Endodermal cell (in vitro differentiated cells): ENCODE measurements around the gene RHOU. TPM values are rescaled to one million over a fixed set of nuclear protein-coding genes. Genes with fewer than 3 reads are reported as not detected.

Source experiments
- DNase-seq: peaks from one replicate; pipeline ENCODE4 v3.0.0-alpha.2; 2017
- H3K27ac ChIP-seq: 2 replicates; pipeline ENCODE4 v1.5.1; 2013; ENCODE audit warnings: mild to moderate bottlenecking, low read depth, low read length, moderate library complexity
- H3K27me3 ChIP-seq: 2 replicates; pipeline ENCODE4 v1.6.1; 2013; ENCODE audit warnings: mild to moderate bottlenecking, low read length, moderate library complexity; ENCODE audit not compliant: insufficient read depth, control insufficient read depth, poor library complexity, severe bottlenecking
- H3K36me3 ChIP-seq: 2 replicates; pipeline ENCODE4 v1.7.0; 2013; ENCODE audit warnings: mild to moderate bottlenecking, low read length, moderate library complexity; ENCODE audit not compliant: control insufficient read depth, insufficient read depth
- H3K4me1 ChIP-seq: one replicate; pipeline ENCODE4 v1.7.0; 2013; ENCODE audit warnings: low read length; ENCODE audit not compliant: control insufficient read depth, insufficient read depth
- H3K4me3 ChIP-seq: 2 replicates; pipeline ENCODE4 v1.5.1; 2013; ENCODE audit warnings: mild to moderate bottlenecking, low read length, moderate library complexity
- H3K9ac ChIP-seq: 2 replicates; pipeline ENCODE4 v1.6.1; 2013; ENCODE audit warnings: mild to moderate bottlenecking, low read length, moderate library complexity; ENCODE audit not compliant: poor library complexity, severe bottlenecking; ENCODE audit errors: extremely low read depth
- H3K9me3 ChIP-seq: 2 replicates; pipeline ENCODE4 v1.6.1; 2013; ENCODE audit warnings: mild to moderate bottlenecking, low read length, moderate library complexity; ENCODE audit not compliant: control insufficient read depth
- H3K27ac Mint-ChIP-seq: 2 replicates; pipeline ENCODE4 v1.8.0; 2020; ENCODE audit warnings: mixed read lengths
- H3K27me3 Mint-ChIP-seq: 2 replicates; pipeline ENCODE4 v1.8.0; 2021; ENCODE audit warnings: mild to moderate bottlenecking, mixed read lengths; ENCODE audit not compliant: insufficient read depth
- H3K36me3 Mint-ChIP-seq: 2 replicates; pipeline ENCODE4 v1.8.0; 2020; ENCODE audit warnings: low read depth, mixed read lengths
- H3K4me1 Mint-ChIP-seq: 2 replicates; pipeline ENCODE4 v1.8.0; 2020; ENCODE audit warnings: mixed read lengths
- H3K4me3 Mint-ChIP-seq: 2 replicates; pipeline ENCODE4 v1.8.0; 2020; ENCODE audit warnings: mild to moderate bottlenecking, moderate library complexity, mixed read lengths
- H3K9me3 Mint-ChIP-seq: 2 replicates; pipeline ENCODE4 v1.8.0; 2020; ENCODE audit warnings: mild to moderate bottlenecking, mixed read lengths
- CTCF ChIP-seq: fragments of 200-600 bp; sonication (generic); conservative IDR thresholded peaks from 2 replicates; pipeline ENCODE4 v1.5.0; 2021; ENCODE audit warnings: antibody characterized with exemption, mild to moderate bottlenecking
- WGBS, 2 experiments: methylation state at CpG; one replicate each; pipeline versions ENCODE4 v1.1.5 to v1.1.7; 2013; ENCODE audit warnings: missing lambda C conversion rate in 2 of 2, mixed read lengths in 1 of 2; ENCODE audit not compliant: insufficient coverage in 1 of 2, insufficient read length in 1 of 2; 5-methylcytosine and 5-hydroxymethylcytosine counted together
- total RNA-seq, 2 donors: library from RNA; stranded (reverse); fragmentation: NEBNext Ultra II Directional in 1 of 2; extraction: Animal tissue kit (Norgen Biotek cat#: 25700) in 1 of 2; gene quantifications; 2 replicates in 1 of 2; 3 replicates in 1 of 2; pipeline ENCODE4 v1.2.1, GENCODE V29; 2021

RHOU gene
- total RNA-seq, 2 donors from 2014 or later: 9.0 to 12.0 TPM

GRCh38 chr1:228791791-228792190 lies 56.5 kb downstream of the RHOU start:
- no peak overlapping the region for H3K9ac ChIP-seq
- H3K27ac Mint-ChIP-seq: no peak overlapping the region
- no peak overlapping the region for H3K4me3 ChIP-seq
- WGBS, 2 experiments: 88 to 93% methylated on average over 2 to 3 of the region's 3 CpGs
- no peak overlapping the region for H3K4me3 Mint-ChIP-seq
- peaks cover 30% of the 10 kb centered on the region for H3K27me3 Mint-ChIP-seq
- H3K27me3 ChIP-seq: peaks cover 67% of the 10 kb centered on the region
- no peaks in the 10 kb centered on the region for H3K36me3 Mint-ChIP-seq
- no peak for DNase-seq
- TF ChIP-seq CTCF: no peak
- no peaks in the 10 kb centered on the region for H3K4me1 Mint-ChIP-seq
- no peaks in the 10 kb centered on the region for H3K9me3 Mint-ChIP-seq
- no peaks in the 10 kb centered on the region for H3K9me3 ChIP-seq
- no peak overlapping the region for H3K27ac ChIP-seq
- H3K4me1 ChIP-seq: peaks cover 4% of the 10 kb centered on the region
- H3K36me3 ChIP-seq: no peaks in the 10 kb centered on the region

DNA sequence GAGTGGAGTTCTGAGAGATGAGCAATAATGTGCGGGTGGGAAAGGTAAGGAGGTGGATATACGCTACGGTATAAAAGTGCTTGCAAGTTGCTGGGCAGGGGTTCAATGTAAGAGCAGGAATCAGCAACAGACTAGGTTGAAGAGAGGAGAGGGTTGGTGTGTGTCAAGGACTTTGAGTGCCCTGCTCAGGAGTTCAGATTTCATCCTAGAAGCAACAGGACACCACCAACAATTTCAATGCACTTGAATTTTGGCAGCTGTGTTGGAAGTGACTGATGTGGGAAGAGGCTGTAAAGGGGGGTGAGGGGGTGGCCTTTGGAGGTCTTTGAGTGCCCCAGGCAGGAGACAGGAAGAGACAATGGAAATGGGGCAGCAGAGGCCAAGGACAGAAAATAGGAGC lies 57.3 kb downstream of the RHOU start:
- Mint-ChIP-seq H3K27ac (no peak overlapping the region), H3K9me3 (no peaks in the 10 kb centered on the region), H3K27me3 (peaks cover 24% of the 10 kb centered on the region), H3K4me1 (no peaks in the 10 kb centered on the region), H3K4me3 (no peak overlapping the region), H3K36me3 (no peaks in the 10 kb centered on the region)
- no peak overlapping the region for H3K4me3 ChIP-seq
- WGBS, 2 experiments: 70 to 84% methylated on average over 3 of the region's 3 CpGs
- H3K27me3 ChIP-seq: peaks cover 60% of the 10 kb centered on the region
- no peak overlapping the region for H3K9ac ChIP-seq
- H3K36me3 ChIP-seq: no peaks in the 10 kb centered on the region
- no peak overlapping the region for H3K27ac ChIP-seq
- no peaks in the 10 kb centered on the region for H3K9me3 ChIP-seq
- H3K4me1 ChIP-seq: peaks cover 4% of the 10 kb centered on the region
- no peak for TF ChIP-seq CTCF
- peak; percentile 54 for DNase-seq

DNA sequence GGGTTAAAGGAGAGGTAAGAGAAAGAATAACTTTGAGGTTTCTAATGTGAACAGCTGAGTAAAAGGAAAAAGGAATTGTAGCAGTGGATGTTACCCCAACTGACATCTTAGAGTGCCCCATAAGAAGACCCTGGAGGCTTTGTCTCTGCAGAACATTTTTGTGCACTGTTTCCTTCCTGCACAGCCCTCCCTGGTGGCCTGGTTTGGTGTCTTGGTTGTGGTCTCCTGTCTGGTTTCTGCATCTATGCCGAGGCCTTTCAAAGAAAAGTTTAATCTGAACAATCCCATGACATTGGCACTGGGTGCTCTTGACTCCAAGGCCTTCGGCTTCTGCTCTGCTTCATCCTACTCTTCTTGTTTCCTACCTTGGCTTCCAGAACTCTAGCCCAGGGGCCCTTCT lies 57.8 kb downstream of the RHOU start:
- no peak overlapping the region for H3K27ac Mint-ChIP-seq
- no peaks in the 10 kb centered on the region for H3K36me3 Mint-ChIP-seq
- TF ChIP-seq CTCF: no peak
- H3K27me3 Mint-ChIP-seq: peaks cover 22% of the 10 kb centered on the region
- Histone ChIP-seq H3K27me3 (peaks cover 59% of the 10 kb centered on the region), H3K9me3 (no peaks in the 10 kb centered on the region), H3K36me3 (no peaks in the 10 kb centered on the region), H3K4me1 (peaks cover 4% of the 10 kb centered on the region), H3K27ac (no peak overlapping the region), H3K9ac (no peak overlapping the region), H3K4me3 (no peak overlapping the region)
- no peaks in the 10 kb centered on the region for H3K4me1 Mint-ChIP-seq
- H3K9me3 Mint-ChIP-seq: no peaks in the 10 kb centered on the region
- WGBS, 2 experiments: 94% methylated on average over 2 of the region's 2 CpGs; no CpG with 5 or more reads in 1 of the 2 experiments
- DNase-seq: peak; percentile 36
- H3K4me3 Mint-ChIP-seq: no peak overlapping the region
